Bone marrow (tissue), 2 donors: Measurements from ENCODE around the gene VWA8.
"Not testable (repeated sequence)": the region's sequence is repeated elsewhere in the genome, so short reads cannot be mapped to it uniquely, and the experiment has no call there.

Experiments used
- DNase-seq, 2 donors: peaks; one replicate each; lab custom pipeline; 2025; lab: John Stamatoyannopoulos, UW

VWA8 gene

DNA sequence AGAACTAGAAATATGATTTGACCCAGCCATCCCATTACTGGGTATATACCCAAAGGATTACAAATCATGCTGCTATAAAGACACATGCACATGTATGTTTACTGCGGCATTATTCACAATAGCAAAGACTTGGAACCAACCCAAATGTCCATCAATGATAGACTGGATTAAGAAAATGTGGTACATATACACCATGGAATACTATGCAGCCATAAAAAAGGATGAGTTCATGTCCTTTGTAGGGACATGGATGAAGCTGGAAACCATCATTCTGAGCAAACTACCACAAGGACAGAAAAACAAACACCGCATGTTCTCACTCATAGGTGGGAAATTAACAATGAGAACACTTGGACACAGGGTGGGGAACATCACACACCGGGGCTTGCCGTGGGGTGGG, 38.0 kb downstream of the VWA8 start:
- not testable (repeated sequence) for DNase-seq

DNA sequence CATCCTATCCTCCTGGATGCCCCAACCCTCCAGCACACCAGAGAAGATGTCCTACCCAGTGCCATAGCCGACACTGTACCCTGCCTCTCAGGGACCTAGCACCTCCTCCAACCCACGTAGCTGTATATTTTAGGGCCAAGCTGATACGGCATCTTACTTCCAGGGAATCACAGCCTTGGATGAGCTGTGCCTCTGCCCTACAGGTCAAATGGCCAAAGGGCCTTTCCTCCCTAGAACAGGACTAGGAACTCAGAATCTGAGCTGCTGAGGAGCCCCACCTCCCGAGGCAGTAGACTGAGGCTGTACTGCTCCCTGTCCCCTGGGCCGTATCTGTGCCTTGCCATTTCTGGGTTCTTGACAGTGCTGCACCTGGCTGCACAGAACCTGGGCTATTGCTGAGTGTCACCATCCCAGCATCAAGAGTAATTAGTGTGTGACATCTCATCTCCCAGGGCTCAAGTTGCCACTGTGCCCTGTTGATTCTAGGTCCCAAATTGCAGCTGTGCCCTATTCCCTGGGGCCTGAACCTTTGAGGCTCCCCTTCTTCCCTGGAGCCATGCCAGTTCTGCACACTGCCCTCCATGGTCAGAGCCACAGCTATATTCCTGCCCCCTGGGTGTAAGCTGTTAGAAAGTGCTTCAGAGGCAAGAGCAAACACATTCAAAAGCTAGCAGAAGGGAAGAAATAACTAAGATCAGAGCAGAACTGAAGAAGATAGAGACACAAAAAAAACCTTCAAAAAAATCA, 41.0 kb downstream of the VWA8 start:
- DNase-seq, result no peak

DNA sequence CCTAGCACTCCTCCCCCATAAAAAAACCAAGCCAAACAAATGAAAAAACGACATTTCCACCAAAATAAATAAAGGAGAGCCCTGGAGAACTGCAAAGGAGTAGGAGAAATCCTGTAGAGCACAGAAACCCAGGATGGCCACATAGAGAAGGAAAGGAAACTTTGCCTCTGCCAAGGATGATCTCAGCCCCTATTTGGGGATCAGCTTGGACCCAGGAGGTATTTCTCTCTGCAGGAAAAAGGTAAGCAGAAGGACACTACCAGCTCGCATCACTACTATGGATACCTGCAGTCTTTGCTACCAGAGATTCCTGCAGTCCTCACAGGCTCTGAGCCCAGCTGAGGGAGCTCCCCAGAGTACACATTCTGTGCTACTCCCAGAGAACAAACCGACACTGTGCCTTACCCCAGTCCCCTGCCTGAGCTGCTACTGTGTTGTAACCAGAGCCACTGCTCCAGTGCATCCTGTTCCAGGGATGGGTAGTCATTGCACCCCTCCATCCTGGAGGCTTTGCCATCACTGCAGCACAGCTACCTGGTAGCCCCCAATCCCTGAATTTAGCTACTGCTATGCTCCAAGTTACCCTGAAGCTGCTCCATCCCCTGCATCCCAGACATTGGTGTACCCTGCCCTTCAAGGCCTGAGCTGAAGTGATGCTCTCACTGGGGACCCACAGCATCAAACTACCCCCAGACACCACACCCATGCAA, 41.7 kb downstream of the VWA8 start:
- no peak for DNase-seq

DNA sequence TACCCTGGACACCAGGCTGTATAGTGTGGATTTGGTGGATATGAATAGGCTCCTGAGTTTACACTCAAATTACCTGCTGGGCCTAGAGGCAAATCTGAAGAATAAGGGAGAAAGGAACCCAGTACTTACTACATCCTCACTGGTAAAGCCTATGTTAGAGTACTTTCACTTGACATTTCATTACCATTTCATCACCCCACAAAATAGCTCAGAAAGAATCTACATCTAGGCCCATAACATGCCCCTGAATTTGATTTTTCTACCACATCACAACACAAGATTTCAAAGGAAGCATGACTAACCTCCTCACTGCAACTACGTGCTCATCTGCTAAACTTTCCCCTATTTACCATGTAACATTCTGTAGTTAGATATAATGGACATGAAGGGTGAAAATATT, 43.3 kb downstream of the VWA8 start:
- peak in 1 of 2 donors; percentile 53 for DNase-seq

DNA sequence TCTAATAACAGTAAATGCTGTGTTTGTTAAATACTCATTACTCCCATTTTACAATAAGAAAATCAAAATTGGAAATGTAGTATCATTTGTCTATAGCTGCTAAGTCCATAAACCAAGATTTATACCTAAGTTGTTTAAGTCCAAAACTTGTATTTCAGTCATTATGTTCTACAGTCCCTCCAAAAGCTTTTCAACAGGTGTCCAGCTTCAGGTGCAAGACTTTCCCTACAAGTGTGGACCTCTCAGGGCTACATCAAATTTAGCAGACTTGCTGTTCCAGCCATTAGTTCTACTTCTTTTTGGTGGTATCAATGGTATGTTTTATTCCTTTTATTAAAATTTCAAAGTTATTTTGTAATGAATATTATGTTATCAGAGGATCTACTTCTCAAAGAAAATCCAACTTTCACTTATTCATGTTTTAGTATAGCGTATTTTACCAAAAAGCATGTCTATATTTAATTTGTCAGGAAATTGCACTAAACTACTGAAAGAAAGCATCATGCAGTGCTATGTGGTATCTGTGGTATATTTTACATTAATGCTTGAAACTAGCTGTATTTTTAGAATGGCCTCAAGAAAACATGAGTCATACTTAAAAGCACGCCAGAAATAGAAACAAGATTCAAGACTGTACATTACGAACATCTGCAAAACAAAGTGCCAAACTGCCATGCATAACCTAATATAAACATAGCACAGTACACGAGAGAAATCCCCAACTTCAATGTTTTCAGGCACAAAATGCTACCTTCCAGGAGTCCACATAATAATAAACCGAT, 44.5 kb downstream of the VWA8 start:
- DNase-seq, result peak in 1 of 2 donors; percentile 92

DNA sequence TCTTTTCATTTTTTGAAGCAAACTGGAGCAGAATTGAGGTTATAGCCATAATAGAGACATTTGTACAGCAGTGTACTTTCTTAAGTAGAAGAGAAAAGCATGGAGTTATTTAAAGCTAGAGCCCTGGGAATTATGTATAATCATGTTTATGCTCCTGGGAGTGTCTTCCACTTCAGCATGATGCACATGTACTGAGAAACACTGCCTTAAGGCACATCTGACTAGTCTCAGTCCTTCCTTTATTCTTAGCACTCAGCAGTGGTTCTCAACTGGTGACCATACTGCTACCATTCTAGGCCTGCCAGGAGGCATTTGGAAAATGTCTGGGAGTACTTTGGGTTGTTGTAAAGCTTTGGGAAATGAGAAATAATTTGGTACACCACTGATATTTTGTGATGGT, 45.8 kb downstream of the VWA8 start:
- no peak for DNase-seq

DNA sequence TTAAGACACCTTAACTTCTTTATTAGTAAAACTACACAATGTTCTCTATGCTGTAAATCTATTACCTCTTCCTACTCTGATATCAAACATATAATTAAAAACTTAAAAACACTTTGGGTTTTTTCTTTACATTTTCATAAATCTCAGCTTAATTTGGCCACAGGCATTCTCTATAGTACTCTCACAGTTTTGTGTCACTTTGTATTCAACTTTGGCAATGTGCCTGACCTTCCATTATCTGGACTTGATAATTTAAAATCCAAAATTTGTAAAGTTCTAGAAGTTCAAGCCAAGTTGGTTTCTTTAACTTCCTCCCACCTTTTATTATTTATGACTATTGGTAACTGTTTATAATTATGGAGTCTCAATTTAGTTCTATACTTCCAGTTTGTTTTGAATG, 46.4 kb downstream of the VWA8 start:
- no peak for DNase-seq

DNA sequence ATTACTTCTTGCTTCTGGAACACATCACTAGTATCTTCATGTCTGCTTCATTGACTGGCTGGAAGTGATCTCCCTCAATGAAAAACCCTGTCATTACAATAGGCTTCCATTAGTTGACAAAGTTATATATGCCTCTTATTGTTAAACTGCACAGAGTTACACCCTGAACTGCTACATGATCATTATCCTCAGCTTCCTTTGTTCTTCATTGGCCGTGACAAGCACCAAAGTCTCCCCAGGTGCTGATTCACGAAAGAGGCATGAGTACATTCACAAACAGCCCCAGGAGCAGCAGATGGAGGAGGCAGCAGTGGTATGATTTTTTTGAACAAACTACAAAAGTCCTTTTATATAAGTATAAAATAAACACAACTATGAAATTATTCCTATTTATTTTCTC, 51.4 kb downstream of the VWA8 start:
- DNase-seq, result no peak

DNA sequence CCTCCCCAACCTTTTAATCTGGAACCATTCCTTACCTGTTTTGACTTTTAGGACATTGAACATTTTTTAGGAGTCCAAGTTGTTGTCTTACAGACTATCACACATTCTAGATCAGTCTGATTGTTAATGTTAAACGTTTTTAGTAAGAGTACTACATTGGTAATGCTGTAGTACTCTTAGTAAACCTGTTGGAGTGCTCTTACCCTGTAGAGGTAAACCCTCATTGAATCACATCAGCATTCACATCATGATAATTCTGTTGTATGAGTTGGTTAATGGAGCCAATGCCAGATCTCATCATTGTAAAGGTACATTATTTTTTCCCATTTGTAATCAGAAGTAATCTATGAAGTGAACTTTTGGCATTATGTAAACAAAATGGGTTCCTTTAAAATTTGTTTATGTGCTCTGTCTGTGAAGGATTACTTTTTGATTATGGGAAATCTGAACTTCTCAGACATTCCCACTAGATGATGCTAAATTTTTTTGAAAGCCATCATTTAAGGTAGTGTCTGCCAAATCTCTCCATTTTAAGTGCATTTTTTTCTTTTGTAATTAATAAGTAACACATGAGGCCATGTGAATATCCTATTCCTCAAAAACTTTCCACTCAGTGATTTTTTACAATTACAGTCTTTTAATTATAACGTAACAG, 55.2 kb downstream of the VWA8 start:
- DNase-seq, result peak in 1 of 2 donors; percentile 49

DNA sequence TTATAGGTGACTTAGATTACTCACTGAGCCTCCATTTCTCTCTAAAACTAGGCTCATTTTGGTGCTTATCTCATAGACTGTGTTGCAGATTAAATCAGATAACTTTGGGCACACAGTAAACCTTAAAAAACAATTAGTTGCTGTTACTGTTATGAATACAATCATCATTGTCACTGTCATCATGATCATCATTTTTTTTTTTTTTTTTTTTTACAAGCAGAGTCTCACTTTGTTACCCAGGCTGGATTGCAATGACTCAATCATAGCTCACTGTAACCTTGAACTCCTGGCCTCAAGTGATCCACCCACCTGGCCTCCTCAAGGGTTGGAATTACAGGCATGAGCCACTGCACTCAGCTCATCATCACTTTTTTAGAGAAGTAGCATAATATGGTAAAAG, 60.0 kb downstream of the VWA8 start:
- no peak for DNase-seq

DNA sequence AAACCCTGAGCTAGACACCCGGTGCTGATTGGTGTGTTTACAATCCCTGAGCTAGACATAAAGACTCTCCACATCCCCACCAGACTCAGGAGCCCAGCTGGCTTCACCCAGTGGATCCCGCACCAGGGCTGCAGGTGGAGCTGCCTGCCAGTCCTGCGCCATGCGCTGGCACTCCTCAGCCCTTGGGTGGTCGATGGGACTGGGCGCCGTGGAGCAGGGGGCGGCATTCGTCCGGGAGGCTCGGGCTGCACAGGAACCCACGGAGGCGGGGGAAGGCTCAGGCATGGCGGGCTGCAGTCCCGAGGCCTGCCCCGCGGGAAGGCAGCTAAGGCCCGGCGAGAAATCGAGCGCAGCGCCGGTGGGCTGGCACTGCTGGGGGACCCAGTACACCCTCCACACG, 62.5 kb downstream of the VWA8 start:
- not testable (repeated sequence) for DNase-seq

DNA sequence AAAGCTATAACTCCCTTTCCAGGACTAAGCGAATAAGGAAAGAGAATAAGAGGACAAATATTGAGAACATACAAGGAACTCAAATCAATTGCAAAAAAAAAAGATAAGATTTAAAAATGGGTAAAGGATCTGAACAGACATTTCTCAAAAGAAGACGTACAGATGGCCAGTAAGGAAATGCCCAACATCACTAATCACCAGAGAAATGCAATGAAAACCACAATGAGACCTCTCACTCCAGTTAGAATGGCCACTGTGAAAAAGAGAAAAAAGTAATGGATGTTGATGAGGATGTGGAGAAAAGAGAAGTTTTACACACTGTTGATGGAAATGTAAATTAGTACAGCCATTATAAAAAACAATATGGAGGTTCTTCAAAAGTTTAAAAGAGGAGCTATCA, 63.8 kb downstream of the VWA8 start:
- DNase-seq, result no peak

DNA sequence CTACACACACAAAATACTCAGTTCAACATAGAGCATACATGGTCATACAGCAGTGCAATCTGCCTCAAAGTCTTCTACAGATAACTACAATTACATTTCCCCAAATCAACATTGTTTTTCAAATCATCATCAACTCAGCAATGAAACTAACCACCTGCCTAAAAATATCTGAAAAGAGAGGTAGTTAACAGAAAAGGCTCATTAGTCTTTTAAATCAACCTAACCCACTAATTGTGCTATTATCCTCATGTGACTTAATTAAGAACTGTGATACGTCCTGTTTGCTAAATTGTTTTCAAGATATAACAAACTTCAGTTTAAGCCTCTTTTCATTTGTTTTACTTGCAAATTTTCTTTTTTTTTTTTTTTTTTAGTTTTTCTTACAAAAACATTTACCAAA, 65.4 kb downstream of the VWA8 start:
- DNase-seq, result no peak

DNA sequence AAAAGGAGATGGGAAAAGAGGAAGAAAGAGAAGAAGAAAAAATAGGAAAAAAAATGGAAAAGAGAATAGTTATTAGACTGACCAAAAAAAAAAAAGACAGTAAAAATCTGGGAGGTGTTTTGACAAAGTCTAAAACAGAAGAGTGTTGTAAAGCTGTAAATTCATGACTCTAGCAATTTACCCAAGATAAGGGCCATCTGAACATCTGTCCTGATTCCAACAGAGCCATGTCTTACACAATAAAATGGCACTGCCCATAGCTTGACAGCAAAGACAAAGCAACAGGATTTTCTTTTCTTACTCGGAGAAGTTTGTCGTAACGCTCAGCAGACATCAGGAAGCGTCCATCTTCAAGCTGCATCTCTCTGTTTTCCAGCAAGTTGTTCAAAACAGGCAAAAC, 69.8 kb downstream of the VWA8 start:
- DNase-seq, result no peak

DNA sequence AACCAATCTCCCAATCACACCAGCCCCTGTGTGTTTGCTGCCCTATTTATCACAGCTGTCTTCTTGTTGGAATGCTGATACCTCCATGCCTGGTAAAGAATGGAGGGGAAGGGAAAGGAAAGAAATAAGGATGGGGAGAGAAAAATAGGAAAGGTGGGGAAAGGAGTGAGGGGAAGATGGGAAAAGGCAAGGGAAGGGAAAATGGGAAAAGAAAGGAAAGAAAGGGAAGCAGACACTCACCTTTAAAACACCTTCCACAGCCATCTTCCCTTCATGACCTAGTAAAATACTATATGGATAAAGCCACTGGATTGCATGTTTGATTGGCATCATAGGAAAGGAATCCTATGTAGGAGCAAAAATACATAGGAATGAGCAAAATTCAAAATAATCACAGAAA, 77.8 kb downstream of the VWA8 start:
- no peak for DNase-seq

DNA sequence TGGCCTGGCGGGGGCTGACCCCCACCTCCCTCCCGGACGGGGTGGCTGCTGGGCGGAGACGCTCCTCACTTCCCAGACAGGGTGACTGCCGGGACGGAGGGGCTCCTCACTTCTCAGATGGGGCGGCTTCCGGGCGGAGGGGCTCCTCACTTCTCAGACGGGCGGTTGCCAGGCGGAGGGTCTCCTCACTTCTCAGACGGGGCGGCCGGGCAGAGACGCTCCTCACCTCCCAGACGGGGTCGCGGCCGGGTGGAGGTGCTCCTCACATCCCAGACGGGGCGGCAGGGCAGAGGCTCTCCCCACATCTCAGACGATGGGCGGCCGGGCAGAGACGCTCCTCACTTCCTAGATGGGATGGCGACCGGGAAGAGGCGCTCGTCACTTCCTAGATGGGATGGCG, 79.0 kb downstream of the VWA8 start:
- not testable (repeated sequence) for DNase-seq

DNA sequence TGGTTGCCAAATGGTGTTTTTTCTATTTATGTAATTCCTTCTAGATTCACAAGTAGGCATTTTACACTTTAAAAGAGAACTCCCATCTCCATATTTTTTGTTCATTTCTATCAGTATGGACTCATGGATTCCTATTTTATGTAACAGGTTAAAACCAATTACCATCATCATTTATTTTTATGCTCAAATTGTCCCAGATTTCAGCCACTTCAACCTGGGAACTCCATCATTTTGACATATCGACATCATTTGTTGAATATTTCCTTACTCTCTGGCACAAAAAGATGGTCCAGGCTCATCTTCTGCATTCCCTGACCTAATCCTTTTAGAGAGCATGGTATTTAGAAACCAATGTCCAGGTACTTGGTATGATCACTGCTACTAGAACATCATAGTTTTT, 79.9 kb downstream of the VWA8 start:
- no peak for DNase-seq

DNA sequence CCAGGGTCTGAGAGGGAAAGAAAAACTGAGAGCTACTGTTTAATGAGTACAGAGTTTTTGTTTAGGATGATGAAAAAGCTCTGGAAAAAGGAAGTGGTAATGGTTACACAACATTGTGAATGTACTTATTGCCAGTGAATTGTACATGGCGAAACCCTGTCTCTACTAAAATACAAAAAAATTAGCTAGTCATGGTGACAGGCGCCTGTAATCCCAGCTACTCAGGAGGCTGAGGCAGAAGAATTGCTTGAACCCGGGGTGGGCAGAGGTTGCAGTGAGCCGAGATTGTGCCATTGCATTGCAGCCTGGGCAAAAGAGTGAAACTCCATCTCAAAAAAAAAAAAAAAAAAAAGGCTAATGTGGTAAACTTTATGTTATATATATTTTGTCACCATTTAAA, 96.3 kb downstream of the VWA8 start:
- DNase-seq, result peak; percentile 5 to 48

DNA sequence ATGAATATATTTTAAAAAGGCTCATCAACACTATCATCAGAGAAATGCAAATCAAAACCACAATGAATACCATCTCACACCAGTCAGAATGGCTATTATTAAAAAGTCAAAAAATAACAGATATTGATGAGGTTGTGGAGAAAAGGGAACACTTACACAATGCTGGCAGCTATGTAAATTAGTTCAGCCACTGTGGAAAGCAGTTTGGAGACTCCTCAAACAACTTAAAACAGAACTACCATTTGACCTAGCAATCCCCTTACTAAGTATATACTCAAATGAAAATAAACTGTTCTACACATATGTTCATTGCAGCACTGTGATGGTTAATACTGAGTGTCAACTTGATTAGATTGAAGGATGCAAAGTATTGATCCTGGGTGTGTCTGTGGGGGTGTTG, 98.2 kb downstream of the VWA8 start:
- DNase-seq, result not testable (repeated sequence)

DNA sequence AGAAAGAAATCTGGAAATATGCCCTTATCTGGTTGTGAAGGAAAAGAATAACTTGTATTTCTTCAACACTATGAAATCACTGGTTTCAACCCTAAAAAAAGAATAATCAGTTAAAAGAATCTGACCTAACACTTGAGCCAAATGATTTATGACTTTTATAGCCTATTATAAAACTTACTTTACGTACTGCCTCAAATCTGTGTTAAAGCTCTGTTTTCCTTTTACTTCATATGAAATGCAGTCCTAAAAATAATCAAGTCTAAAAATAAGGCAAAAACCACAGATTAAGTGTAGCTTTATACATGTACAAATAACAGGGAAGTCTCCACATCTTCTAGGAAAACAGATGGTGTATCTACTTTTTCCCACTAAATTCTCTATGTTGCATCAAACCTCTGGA, 101.3 kb downstream of the VWA8 start:
- no peak for DNase-seq

DNA sequence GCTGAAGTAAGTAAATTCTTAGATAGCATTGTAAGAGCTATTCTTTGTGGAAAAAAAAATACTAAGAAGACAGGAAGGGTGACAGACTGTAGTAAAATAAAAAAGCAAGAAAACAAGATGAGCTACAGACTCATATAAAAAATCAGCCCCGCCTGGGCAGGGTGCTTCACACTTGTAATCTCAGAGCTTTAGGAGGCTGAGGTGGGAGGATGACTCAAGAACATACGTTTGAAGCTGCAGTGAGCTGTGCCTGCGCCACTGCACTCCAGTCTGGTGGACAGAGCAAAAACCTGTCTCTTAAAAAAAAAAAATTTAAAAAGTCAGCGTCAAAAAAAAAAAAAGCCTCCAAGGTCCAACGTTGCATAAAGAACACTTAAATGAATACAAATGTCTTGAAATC, 102.1 kb downstream of the VWA8 start:
- DNase-seq, result no peak

DNA sequence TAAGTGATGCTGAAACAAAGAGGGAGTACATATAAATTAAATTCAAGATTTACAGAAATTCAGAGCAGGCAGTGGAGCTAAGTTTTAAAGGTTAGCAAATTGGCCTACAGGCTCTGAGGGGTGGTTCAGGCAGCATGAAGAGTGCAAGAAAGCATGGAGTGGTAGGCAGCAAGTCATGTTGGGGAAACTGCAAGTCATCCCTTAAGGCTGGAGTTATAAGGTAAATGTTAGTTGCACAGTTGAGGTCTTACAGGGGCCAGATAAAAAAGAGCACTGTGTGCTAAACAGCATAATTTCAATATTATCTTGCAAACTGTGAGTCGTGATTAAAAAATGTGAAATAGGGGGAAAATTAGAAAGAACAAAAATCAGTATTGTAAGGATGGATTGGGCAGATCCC, 106.2 kb downstream of the VWA8 start:
- DNase-seq, result no peak

DNA sequence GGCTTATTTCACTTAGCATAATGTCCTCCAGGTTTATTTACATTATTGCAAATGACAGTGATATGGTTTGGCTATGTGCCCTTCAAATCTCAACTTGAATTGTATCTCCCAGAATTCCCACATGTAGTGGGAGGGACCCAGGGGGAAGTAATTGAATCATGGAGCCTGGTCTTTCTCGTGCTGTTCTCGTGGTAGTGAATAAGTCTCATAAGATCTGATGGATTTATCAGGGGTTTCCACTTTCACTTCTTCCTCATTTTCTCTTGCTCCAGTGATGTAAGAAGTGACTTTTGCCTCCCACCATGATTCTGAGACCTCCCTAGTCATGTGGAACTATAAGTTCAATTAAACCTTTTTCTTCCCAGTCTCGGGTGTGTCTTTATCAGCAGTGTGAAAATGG, 109.6 kb downstream of the VWA8 start:
- DNase-seq, result no peak
